LNCAP (cell line): ENCODE measurements around the gene LHX6.

ENCODE experiments used
- CTCF ChIP-seq: fragments of 450-650 bp; IDR thresholded peaks from 2 replicates; pipeline ENCODE4 v1.5.1; 2017; ENCODE audit warnings: mild to moderate bottlenecking

LHX6 gene

GRCh38 chr9:122168356-122168755 is 60.4 kb downstream of the LHX6 start:
- no peak for TF ChIP-seq CTCF

- TF ChIP-seq CTCF: no peak
Measured at GRCh38 chr9:122164286-122164685, 64.5 kb downstream of the LHX6 start.

- TF ChIP-seq CTCF: no peak
Measured at GRCh38 chr9:122162415-122162814, 66.3 kb downstream of the LHX6 start.

GRCh38 chr9:122159925-122160246 is 68.9 kb downstream of the LHX6 start:
- TF ChIP-seq CTCF: no peak

- TF ChIP-seq CTCF: no peak
Measured at GRCh38 chr9:122159026-122159924, 69.5 kb downstream of the LHX6 start, which contains the start of the genes MORN5 and NDUFA8. Gene MORN5 (plus strand): TSS chr9:122159908. CDS start chr9:122159973, 65 bp downstream. Gene NDUFA8 (minus strand): TSS chr9:122159779. CDS start chr9:122159677, 102 bp downstream.

GRCh38 chr9:122158202-122158601 is 70.6 kb downstream of the LHX6 start:
- TF ChIP-seq CTCF: peak; percentile 41; the same call in 1 of the 2 replicates

- TF ChIP-seq CTCF: no peak
Measured at GRCh38 chr9:122155796-122156195, 73.0 kb downstream of the LHX6 start.
